Stomach (tissue), 9 donors: ENCODE results near the gene DIPK1A. TPM values are rescaled to one million over a fixed set of nuclear protein-coding genes. Genes with fewer than 3 reads are reported as not detected.

Source experiments
- DNase-seq, 2 donors: peaks; one replicate each; pipeline versions ENCODE4 v3.0.0 to v3.0.0-alpha.2; 2013 to 2019
- H3K27ac ChIP-seq, 5 donors: fragments of 200-600 bp in 4 of 5; sonication (generic) in 4 of 5; one replicate each; pipeline ENCODE4 v1.5.1; 2013 to 2019; ENCODE audit warnings: mild to moderate bottlenecking in 1 of 5, moderate library complexity in 1 of 5
- H3K27me3 ChIP-seq, 3 donors: fragments of 200-600 bp; sonication (generic); one replicate each; pipeline ENCODE4 v1.5.1; 2017 to 2019; ENCODE audit warnings: mixed run types in 1 of 3
- H3K36me3 ChIP-seq, 4 donors: fragments of 200-600 bp; sonication (generic); 1 replicate in 3 of 4; 2 replicates in 1 of 4; pipeline ENCODE4 v1.5.1; 2016 to 2019
- H3K4me1 ChIP-seq, 4 donors: fragments of 200-600 bp; sonication (generic); one replicate each; pipeline ENCODE4 v1.5.1; 2016 to 2019
- H3K4me3 ChIP-seq, 4 donors: fragments of 200-600 bp; sonication (generic) in 3 of 4; one replicate each; pipeline ENCODE4 v1.5.1; 2016 to 2019; ENCODE audit warnings: mild to moderate bottlenecking in 1 of 4
- H3K9me3 ChIP-seq, 4 donors: fragments of 200-600 bp; sonication (generic); one replicate each; pipeline ENCODE4 v1.5.1; 2016 to 2019
- EP300 ChIP-seq: sonication (generic); formaldehyde crosslinking; IDR thresholded peaks from one replicate; pipeline ENCODE4 v1.6.1; 2017; ENCODE audit warnings: antibody characterized with exemption
- POLR2A ChIP-seq, 4 donors: fragments of 450-650 bp; IDR thresholded peaks; one replicate each; pipeline ENCODE4 v1.6.1; 2016; ENCODE audit warnings: antibody characterized with exemption in 4 of 4, control low read depth in 2 of 4, mild to moderate bottlenecking in 1 of 4, moderate library complexity in 1 of 4
- POLR2AphosphoS5 ChIP-seq, 3 donors: sonication (generic); formaldehyde crosslinking; IDR thresholded peaks; one replicate each; pipeline ENCODE4 v1.6.1; 2016; ENCODE audit warnings: antibody characterized with exemption in 3 of 3
- WGBS, 5 donors: extraction: QIAGEN DNeasy Blood & Tissue Kit in 3 of 5; methylation state at CpG; one replicate each; pipeline versions ENCODE4 v1.1.5 to v1.1.7; 2013 to 2018; 5-methylcytosine and 5-hydroxymethylcytosine counted together
- intact Hi-C: fragments of 100-400 bp; cut with DNase I; formaldehyde crosslinking; loops from one replicate; pipeline ENCODE4 v1.15.1; 2023; ENCODE audit warnings: low total_unique reads
- polyA plus RNA-seq, 3 donors: library from polyadenylated mRNA; stranded (reverse); fragments of 200-250 nt; gene quantifications; one replicate each; pipeline ENCODE4 v1.2.3, GENCODE V29; 2013
- total RNA-seq, 5 donors: library from RNA; depleted of rRNA; stranded (reverse); fragments of >200 nt; gene quantifications; one replicate each; pipeline versions ENCODE4 v1.1.0 to v1.2.3, GENCODE V29; 2014 to 2016
- TF ChIP-seq, protein P1 (sequence below), 7 experiments: fragments of 450-650 bp in 4 of 7; fragments of 200-600 bp in 3 of 7; sonication (generic) in 3 of 7; IDR thresholded peaks; one replicate each; pipeline ENCODE4 v1.5.1; 2016 to 2019; ENCODE audit warnings: antibody characterized with exemption in 7 of 7, control low read depth in 2 of 7, mild to moderate bottlenecking in 1 of 7
- donor health status: healthy with polysubstance abuse.
- donor health status: Bipolar disorder and iron deficiency.
- donor health status: healthy.

DIPK1A gene
- total and polyA plus RNA-seq, 8 donors: 2.0 to 15.5 (median 5.0) TPM

DNA sequence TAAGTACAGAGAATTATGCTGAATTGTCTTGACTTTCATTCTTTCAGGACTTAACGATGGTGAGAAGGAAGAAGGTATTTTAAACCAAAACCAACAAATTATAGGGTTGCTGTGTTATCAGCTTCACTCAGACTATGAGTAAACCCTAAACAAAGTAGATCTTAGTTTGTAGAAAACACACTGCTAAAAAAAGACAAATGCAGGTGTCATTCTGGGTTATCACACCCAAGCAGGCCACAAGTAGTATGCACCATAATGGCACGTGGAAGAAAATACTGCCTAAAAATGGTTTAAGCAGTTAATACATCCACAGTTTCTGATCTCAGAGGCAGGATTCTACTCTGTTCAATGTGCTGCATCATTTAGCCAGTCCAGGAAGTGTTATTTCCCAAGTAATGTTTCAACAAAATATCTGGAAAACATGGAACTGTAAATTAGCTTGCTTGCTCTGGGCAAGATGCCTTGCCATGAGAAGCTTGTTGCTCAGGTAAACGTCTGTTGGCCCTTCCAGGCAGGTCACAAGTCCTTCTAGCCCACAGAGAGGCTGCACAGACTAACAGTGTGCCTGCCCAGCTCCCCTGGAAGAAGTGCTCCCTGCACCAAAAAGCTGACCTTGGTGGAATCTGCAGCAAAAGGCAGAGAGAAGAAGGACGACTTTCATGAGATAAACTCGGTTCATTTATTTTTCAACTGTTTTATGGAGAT lies 4.1 kb downstream of the DIPK1A start:
- H3K27ac ChIP-seq: peak overlapping the region in 2 of 5 donors; percentile 6
- intact Hi-C loops: no loop called here
- WGBS, 5 donors: 55 to 68% (median 63%) methylated on average over 5 of the region's 5 CpGs
- H3K9me3 ChIP-seq: no peaks in the 10 kb centered on the region
- no peak overlapping the region for H3K4me3 ChIP-seq
- H3K27me3 ChIP-seq: no peaks in the 10 kb centered on the region
- peaks cover 8 to 56% (median 28%) of the 10 kb centered on the region in 4 donors for H3K4me1 ChIP-seq
- TF ChIP-seq EP300: no peak
- TF ChIP-seq POLR2AphosphoS5 (IDR thresholded peaks at IDR 0.05): no peak
- TF ChIP-seq POLR2A (IDR thresholded peaks at IDR 0.05): no peak
- TF ChIP-seq, protein P1, sequence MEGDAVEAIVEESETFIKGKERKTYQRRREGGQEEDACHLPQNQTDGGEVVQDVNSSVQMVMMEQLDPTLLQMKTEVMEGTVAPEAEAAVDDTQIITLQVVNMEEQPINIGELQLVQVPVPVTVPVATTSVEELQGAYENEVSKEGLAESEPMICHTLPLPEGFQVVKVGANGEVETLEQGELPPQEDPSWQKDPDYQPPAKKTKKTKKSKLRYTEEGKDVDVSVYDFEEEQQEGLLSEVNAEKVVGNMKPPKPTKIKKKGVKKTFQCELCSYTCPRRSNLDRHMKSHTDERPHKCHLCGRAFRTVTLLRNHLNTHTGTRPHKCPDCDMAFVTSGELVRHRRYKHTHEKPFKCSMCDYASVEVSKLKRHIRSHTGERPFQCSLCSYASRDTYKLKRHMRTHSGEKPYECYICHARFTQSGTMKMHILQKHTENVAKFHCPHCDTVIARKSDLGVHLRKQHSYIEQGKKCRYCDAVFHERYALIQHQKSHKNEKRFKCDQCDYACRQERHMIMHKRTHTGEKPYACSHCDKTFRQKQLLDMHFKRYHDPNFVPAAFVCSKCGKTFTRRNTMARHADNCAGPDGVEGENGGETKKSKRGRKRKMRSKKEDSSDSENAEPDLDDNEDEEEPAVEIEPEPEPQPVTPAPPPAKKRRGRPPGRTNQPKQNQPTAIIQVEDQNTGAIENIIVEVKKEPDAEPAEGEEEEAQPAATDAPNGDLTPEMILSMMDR (IDR thresholded peaks at IDR 0.05): no peak
- H3K36me3 ChIP-seq: no peaks in the 10 kb centered on the region
- no peak for DNase-seq

DNA sequence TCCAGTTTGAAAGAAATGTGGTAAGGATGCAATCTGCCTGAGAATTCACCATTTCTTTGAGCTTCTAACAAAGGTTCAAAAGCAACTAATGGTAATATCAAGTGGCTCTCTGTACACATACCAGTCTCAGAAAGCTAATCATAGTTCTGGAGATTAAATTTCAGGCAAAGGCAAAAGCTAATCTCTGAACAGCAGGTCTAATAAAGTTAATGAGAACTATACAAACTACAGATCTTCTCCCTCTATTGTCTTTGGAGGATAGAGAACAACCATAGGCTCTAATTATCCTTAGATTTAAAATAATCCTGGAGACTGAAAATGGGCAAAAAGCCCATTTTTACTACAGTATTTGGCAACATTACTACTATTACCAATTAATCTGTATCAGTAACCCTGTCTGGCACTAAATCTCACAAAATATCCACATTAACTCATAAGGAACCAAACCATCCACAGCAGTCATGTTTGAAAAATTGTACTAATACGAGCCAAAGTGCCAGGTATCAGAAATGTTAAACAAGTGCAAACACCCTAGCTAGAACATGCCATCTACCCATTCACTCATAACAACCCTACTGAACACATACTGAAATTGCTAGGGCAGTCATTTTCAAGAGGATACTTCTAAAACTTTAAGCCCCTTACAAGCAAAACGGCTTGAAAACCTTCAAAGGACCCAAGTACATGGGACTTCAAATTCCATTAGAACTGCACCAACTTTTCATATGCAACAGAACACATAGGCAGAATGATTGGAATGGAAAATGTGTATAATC lies 4.8 kb downstream of the DIPK1A start:
- Histone ChIP-seq H3K27ac (peak overlapping the region in 3 of 5 donors; percentile 6 to 33 (median 13)), H3K4me3 (no peak overlapping the region), H3K4me1 (peaks cover 5 to 61% (median 35%) of the 10 kb centered on the region in 4 donors), H3K9me3 (no peaks in the 10 kb centered on the region), H3K36me3 (no peaks in the 10 kb centered on the region), H3K27me3 (no peaks in the 10 kb centered on the region)
- intact Hi-C loops: no loop called here
- no peak for TF ChIP-seq POLR2AphosphoS5 (IDR thresholded peaks at IDR 0.05)
- TF ChIP-seq EP300: no peak
- TF ChIP-seq, protein P1 (IDR thresholded peaks at IDR 0.05): no peak
- DNase-seq: no peak
- WGBS, 5 donors: 57 to 79% (median 63%) methylated on average over 2 of the region's 2 CpGs

DNA sequence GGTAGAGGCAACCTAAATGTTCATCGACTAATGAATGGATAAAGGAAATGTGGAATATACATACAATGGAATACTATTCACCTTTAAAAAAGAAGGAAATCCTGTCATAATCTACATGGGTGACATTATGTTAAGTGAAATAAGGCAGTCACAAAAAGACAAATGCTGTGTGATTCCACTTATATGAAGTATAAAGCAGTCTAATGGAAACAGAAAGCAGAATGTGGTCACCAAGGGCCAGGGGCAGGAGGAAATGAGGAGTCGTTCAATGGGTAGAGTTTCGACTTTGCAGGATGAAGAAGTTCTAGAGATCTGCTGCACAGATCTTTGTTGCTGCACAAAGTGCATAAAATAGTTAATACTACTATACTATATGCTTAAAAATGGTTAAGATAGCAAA lies 7.8 kb downstream of the DIPK1A start:
- TF ChIP-seq POLR2AphosphoS5 (IDR thresholded peaks at IDR 0.05) (no peak), EP300 (no peak), POLR2A (IDR thresholded peaks at IDR 0.05) (no peak)
- TF ChIP-seq, protein P1 (IDR thresholded peaks at IDR 0.05): no peak
- DNase-seq: peak in 1 of 2 donors; percentile 39
- H3K9me3 ChIP-seq: no peaks in the 10 kb centered on the region
- intact Hi-C loops: no loop called here
- H3K27me3 ChIP-seq: no peaks in the 10 kb centered on the region
- no peaks in the 10 kb centered on the region for H3K36me3 ChIP-seq
- no peak overlapping the region for H3K4me3 ChIP-seq
- 77 to 86% (median 83%) methylated on average over 3 of the region's 3 CpGs for WGBS, 5 donors
- H3K27ac ChIP-seq: peak overlapping the region in 1 of 5 donors; percentile 77
- peaks cover 20 to 63% (median 47%) of the 10 kb centered on the region in 4 donors for H3K4me1 ChIP-seq

DNA sequence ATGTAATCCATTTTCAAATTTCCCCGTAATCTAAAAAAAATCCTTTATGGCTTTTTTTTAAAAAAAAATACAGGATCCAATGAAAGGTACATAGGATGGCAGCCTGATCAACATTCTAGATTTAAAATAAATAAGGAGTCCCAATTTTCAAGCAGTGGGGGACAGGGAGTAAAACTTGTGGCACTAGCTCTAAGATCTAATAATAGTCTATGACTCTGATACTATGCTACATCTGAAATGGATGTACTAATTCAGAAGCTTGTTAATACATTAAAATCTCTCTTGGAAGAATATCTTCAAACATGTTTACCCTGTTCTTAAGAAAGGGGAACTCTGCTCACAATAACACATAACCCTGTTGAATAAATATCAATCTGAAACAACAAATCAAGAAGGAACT lies 8.5 kb downstream of the DIPK1A start:
- H3K27ac ChIP-seq: peak overlapping the region in 2 of 5 donors; percentile 26 to 77
- H3K27me3 ChIP-seq: no peaks in the 10 kb centered on the region
- H3K4me1 ChIP-seq: peaks cover 20 to 55% (median 40%) of the 10 kb centered on the region in 4 donors
- H3K9me3 ChIP-seq: no peaks in the 10 kb centered on the region
- TF ChIP-seq, protein P1 (IDR thresholded peaks at IDR 0.05): no peak
- TF ChIP-seq EP300: no peak
- TF ChIP-seq POLR2AphosphoS5 (IDR thresholded peaks at IDR 0.05): no peak
- TF ChIP-seq POLR2A (IDR thresholded peaks at IDR 0.05): no peak
- H3K36me3 ChIP-seq: no peaks in the 10 kb centered on the region
- WGBS, 5 donors: 92 to 100% (median 98%) methylated on average over 1 of the region's 1 CpG
- intact Hi-C loops: no loop called here
- no peak for DNase-seq
- H3K4me3 ChIP-seq: no peak overlapping the region
